CD4-positive, alpha-beta T cell treated with Interleukin-1 beta for 1 hour (primary cell): Measurements from ENCODE around the gene NEMF.
"Not testable (repeated sequence)": the region's sequence is repeated elsewhere in the genome, so short reads cannot be mapped to it uniquely, and the experiment has no call there.

ENCODE experiments used
- DNase-seq, 2 donors: peaks; one replicate each; pipeline ENCODE4 v3.0.0-alpha.2; 2020 to 2022

Gene NEMF

GRCh38 chr14:49875640-49876198 is 23.1 kb upstream of the NEMF start:
- no peak for DNase-seq

GRCh38 chr14:49873548-49873947 is 21.0 kb upstream of the NEMF start:
- DNase-seq, result not testable (repeated sequence)

- DNase-seq, result no peak
These were observed 18.3 kb upstream of the NEMF start for GRCh38 chr14:49870908-49871307.

GRCh38 chr14:49868720-49869114 is 16.1 kb upstream of the NEMF start:
- DNase-seq, result no peak

- DNase-seq, result peak; percentile 98
These were observed 15.5 kb upstream of the NEMF start for GRCh38 chr14:49867831-49868719.

GRCh38 chr14:49865431-49865859 is 12.9 kb upstream of the NEMF start:
- peak; percentile 78 to 82 for DNase-seq

GRCh38 chr14:49863487-49864281 is 11.1 kb upstream of the NEMF start:
- peak; percentile 53 to 73 for DNase-seq

GRCh38 chr14:49862089-49862673 is 9.6 kb upstream of the NEMF start:
- DNase-seq, result peak; percentile 86 to 91

GRCh38 chr14:49861699-49862088 is 9.1 kb upstream of the NEMF start:
- DNase-seq, result peak; percentile 76

GRCh38 chr14:49860988-49861698 is 8.6 kb upstream of the NEMF start:
- DNase-seq, result no peak

GRCh38 chr14:49858383-49858782 is 5.8 kb upstream of the NEMF start:
- no peak for DNase-seq

- DNase-seq, result no peak
These were observed 4.9 kb upstream of the NEMF start for GRCh38 chr14:49857427-49858003.

GRCh38 chr14:49853572-49854375 is 1.2 kb upstream of the NEMF start:
- peak; percentile 79 to 82 for DNase-seq

- no peak for DNase-seq
These were observed 530 bp upstream of the NEMF start for GRCh38 chr14:49853158-49853477.

GRCh38 chr14:49851813-49852212 is 775 bp downstream of the NEMF start:
- DNase-seq, result no peak

GRCh38 chr14:49849213-49849847 is 3.3 kb downstream of the NEMF start:
- DNase-seq, result no peak

- DNase-seq, result no peak
These were observed 23.9 kb downstream of the NEMF start for GRCh38 chr14:49828640-49829039.

- no peak for DNase-seq
These were observed 32.4 kb downstream of the NEMF start for GRCh38 chr14:49820176-49820575.

GRCh38 chr14:49816844-49817243 is 35.7 kb downstream of the NEMF start:
- no peak for DNase-seq

- not testable (repeated sequence) for DNase-seq
These were observed 36.5 kb downstream of the NEMF start for GRCh38 chr14:49816118-49816517.

- no peak for DNase-seq
These were observed 43.8 kb downstream of the NEMF start for GRCh38 chr14:49808780-49809179.
